BE2C (cell line): ENCODE measurements around the gene PATJ.
"Not testable (repeated sequence)": the region's sequence is repeated elsewhere in the genome, so short reads cannot be mapped to it uniquely, and the experiment has no call there.

Experiments used
- DNase-seq: peaks from one replicate; pipeline ENCODE4 v3.0.0-alpha.2; 2020
- H3K27me3 ChIP-seq: fragments of 250-450 bp; sonication (Bioruptor Pico); 2 replicates; pipeline ENCODE4 v1.5.1; 2020; ENCODE audit warnings: mild to moderate bottlenecking
- H3K36me3 ChIP-seq: fragments of 250-450 bp; sonication (Bioruptor Pico); 2 replicates; pipeline ENCODE4 v1.5.1; 2020; ENCODE audit warnings: mild to moderate bottlenecking
- H3K4me1 ChIP-seq: fragments of 250-450 bp; sonication (Bioruptor Pico); 2 replicates; pipeline ENCODE4 v1.5.1; 2020
- H3K4me3 ChIP-seq: 2 replicates; pipeline ENCODE4 v1.5.1; 2011; ENCODE audit warnings: low read depth, low read length
- H3K9me3 ChIP-seq: fragments of 250-450 bp; sonication (Bioruptor Pico); 2 replicates; pipeline ENCODE4 v1.5.1; 2020
- TF ChIP-seq, protein P1 (sequence below): IDR thresholded peaks from 2 replicates; pipeline ENCODE4 v1.5.1; 2012; ENCODE audit warnings: mild to moderate bottlenecking, low read depth, low read length

Gene PATJ

DNA sequence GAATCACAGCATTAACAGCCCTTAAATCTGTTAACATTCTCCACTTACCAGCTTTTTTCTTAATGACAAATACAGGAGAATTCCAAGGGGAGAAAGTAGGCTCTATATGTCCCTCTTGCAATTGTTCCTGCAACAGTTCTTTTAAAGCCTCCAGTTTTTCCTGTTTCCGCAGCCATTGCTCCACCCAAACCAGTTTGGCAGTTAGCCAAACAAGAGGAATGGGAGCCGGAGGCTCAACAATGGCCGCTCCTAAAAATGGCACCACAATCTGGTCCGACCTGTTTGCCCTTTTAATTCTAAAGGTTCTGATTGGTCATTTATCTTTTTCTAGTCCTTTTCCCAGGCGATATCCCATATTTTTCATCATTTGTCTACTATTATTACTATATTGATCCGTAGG, 438.4 kb downstream of the PATJ start:
- H3K4me3 ChIP-seq, result no peak overlapping the region
- no peaks in the 10 kb centered on the region for H3K27me3 ChIP-seq
- no peak for DNase-seq
- TF ChIP-seq, protein P1, sequence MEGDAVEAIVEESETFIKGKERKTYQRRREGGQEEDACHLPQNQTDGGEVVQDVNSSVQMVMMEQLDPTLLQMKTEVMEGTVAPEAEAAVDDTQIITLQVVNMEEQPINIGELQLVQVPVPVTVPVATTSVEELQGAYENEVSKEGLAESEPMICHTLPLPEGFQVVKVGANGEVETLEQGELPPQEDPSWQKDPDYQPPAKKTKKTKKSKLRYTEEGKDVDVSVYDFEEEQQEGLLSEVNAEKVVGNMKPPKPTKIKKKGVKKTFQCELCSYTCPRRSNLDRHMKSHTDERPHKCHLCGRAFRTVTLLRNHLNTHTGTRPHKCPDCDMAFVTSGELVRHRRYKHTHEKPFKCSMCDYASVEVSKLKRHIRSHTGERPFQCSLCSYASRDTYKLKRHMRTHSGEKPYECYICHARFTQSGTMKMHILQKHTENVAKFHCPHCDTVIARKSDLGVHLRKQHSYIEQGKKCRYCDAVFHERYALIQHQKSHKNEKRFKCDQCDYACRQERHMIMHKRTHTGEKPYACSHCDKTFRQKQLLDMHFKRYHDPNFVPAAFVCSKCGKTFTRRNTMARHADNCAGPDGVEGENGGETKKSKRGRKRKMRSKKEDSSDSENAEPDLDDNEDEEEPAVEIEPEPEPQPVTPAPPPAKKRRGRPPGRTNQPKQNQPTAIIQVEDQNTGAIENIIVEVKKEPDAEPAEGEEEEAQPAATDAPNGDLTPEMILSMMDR, result no peak
- no peaks in the 10 kb centered on the region for H3K4me1 ChIP-seq
- no peaks in the 10 kb centered on the region for H3K36me3 ChIP-seq
- no peaks in the 10 kb centered on the region for H3K9me3 ChIP-seq

DNA sequence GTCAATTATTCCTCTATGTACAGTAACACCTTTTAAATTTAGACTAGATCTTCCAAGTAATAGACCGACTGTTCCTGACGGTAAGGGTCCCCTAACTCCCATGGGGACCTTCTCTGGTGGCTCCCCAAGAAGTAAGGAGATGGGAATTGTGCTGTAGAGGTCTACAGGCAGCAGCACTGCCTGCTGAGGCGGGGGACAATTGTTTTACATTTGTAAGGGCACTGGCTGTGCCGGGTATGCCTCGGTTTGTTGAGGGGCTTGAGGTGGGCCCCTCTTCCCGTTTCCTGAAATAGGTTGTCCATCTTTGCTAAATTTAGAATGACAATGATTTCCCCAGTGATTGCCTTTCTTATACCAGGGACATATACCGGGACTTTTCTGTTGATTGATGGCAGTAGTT, 439.3 kb downstream of the PATJ start:
- Histone ChIP-seq H3K36me3 (no peaks in the 10 kb centered on the region), H3K9me3 (no peaks in the 10 kb centered on the region), H3K4me3 (no peak overlapping the region), H3K27me3 (no peaks in the 10 kb centered on the region), H3K4me1 (no peaks in the 10 kb centered on the region)
- TF ChIP-seq, protein P1, result no peak
- DNase-seq, result no peak

DNA sequence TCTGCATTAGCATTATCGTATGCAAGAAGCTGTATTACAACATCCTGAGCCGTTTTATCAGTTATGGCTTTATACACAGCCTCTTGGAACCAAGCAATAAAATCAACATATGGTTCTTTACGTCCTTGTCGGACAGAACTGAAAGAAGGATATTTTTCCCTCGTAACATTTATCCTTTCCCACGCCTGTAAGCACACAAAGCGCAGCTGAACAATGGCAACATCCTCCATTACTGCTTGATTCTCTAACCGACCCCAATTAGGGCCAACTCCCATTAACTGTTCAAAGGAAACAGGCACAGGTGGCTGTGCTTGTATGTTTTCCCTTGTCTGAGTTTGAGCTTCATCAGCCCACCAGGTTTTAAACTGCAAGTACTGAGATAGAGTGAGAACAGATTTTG, 439.9 kb downstream of the PATJ start:
- not testable (repeated sequence) for H3K4me3 ChIP-seq, DNase-seq, H3K9me3 ChIP-seq, H3K36me3 ChIP-seq, H3K27me3 ChIP-seq, H3K4me1 ChIP-seq

DNA sequence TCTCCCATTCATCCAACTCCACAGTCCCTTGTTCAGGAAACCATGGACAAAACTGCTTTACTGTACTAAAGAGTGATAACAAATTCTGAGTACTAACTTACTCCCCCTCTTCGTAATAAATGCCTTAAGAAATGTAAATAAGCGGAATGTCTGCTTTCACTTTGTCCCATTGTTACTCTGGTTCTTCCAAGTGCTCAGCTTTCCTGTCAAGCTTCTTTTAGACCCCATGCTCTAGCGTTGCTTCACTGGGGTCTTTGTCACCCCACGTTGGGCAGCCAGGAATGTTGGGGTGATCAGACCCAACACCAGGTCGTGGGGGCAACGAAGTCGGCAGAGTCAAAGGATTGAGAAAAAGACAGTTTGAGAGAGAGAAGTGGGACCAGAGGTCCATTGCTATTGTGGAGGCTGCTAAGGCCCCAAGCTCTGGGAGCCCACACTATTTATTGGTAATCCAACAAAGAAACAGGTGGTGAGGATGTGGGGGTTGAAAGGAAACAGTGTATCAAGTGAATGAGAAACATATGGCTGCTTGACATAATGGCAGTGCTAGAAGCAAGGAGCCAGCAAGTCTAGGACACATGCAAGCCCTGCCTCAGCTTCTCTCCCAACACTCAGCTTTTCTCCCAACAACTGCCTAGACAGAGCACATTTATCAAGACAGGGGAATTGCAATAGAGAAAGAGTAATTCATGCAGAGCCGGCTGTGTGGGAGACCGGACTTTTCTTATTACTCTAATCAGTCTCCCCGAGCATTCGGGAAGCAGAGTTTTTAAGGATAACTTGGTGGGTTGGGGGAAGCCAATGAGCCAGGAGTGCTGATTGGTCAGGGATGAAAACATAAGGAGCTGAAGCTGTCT, 441.1 kb downstream of the PATJ start:
- H3K4me3 ChIP-seq, H3K4me1 ChIP-seq, H3K36me3 ChIP-seq, H3K9me3 ChIP-seq, DNase-seq, H3K27me3 ChIP-seq: not testable (repeated sequence)

DNA sequence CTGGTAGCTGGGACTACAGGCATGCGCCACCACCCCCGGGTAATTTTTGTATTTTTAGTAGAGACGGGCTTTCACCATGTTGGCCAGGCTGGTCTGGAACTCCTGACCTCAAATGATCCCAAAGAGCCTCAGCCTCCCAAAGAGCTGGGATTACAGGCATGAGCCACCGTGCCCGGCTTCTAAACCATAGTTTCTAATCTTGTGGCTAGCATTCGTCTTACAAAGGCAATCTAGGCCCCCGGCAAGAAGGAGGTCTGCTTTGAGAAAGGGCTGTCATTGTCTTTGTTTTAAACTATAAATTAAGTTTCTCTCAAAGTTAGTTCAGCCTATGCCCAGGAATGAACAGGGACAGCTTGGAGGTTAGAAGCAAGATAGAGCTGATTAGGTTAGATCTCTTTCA, 442.1 kb downstream of the PATJ start:
- Histone ChIP-seq H3K9me3 (no peaks in the 10 kb centered on the region), H3K36me3 (no peaks in the 10 kb centered on the region), H3K27me3 (no peaks in the 10 kb centered on the region), H3K4me3 (no peak overlapping the region), H3K4me1 (no peaks in the 10 kb centered on the region)
- no peak for DNase-seq
- TF ChIP-seq, protein P1, result no peak

DNA sequence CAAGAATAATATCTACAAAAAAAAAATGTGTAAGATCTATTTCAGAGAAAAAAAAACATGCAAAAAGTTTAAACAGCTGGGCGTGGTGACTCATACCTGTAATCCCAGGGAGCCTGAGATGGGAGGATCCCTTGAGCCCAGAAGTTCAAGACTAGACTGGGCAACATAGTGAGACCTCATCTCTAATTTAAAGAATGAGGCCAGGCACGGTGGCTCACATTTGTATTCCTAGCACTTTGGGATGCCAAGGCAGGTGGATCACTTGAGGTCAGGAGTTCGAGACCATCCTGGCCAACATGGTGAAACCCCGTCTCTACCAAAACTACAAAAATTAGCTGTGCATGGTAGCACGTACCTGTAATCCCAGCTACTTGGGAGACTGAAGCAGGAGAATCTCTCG, 443.0 kb downstream of the PATJ start:
- H3K27me3 ChIP-seq, H3K9me3 ChIP-seq, DNase-seq, H3K4me1 ChIP-seq, H3K4me3 ChIP-seq, H3K36me3 ChIP-seq: not testable (repeated sequence)

DNA sequence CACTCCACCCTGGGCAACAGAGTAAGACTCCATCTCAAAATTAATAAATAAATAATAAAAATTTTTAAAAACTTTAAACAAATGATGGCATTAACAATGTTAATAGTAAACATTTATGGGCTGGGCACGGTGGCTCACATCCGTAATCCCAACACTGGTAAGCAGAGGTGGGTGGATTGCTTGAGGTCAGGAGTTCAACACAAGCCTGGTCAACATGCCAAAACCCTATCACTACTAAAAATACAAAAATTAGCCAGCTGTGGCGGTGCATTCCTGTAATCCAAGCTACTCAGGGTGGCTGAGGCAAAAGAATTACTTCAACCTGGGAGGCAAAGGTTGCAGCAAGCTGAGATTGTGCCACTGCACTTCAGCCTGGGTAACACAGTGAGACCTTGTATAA, 443.4 kb downstream of the PATJ start:
- TF ChIP-seq, protein P1, result no peak
- H3K36me3 ChIP-seq, result no peaks in the 10 kb centered on the region
- H3K4me1 ChIP-seq, result no peaks in the 10 kb centered on the region
- DNase-seq, result no peak
- H3K27me3 ChIP-seq, result no peaks in the 10 kb centered on the region
- no peaks in the 10 kb centered on the region for H3K9me3 ChIP-seq
- no peak overlapping the region for H3K4me3 ChIP-seq

DNA sequence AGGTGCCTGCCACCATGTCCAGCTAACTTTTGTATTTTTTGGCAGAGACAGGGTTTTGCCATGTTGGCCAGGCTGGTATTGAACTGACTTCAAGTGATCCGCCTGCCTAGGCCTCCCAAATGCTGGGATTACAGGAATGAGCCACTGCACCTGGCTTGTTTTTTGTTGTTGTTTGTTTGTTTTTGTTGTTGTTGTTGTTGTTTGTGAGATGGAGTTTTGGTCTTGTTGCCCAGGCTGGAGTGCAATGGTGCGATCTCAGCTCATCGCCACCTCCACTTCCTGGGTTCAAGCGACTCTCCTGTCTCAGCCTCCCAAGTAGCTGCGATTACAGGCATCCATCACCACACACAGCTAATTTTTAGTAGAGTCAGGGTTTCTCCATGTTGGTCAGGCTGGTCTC, 445.3 kb downstream of the PATJ start:
- no peak for DNase-seq
- TF ChIP-seq, protein P1, result no peak
- Histone ChIP-seq H3K4me1 (no peaks in the 10 kb centered on the region), H3K4me3 (no peak overlapping the region), H3K27me3 (no peaks in the 10 kb centered on the region), H3K9me3 (no peaks in the 10 kb centered on the region), H3K36me3 (no peaks in the 10 kb centered on the region)
